OCI-LY1 (cell line): ENCODE data around the gene CAV1.

ENCODE experiments used
- H2AFZ ChIP-seq: fragments of 200-600 bp; sonication (generic), shearing (Covaris generic); 2 replicates; pipeline ENCODE4 v1.6.0; 2014; ENCODE audit warnings: antibody characterized with exemption, mild to moderate bottlenecking, low read length
- H3F3A ChIP-seq: fragments of 200-600 bp; sonication (generic), shearing (Covaris generic); 2 replicates; pipeline ENCODE4 v1.6.0; 2014; ENCODE audit warnings: mild to moderate bottlenecking, antibody characterized with exemption, low read length, moderate library complexity; ENCODE audit not compliant: insufficient read depth
- H3K27ac ChIP-seq: fragments of 200-600 bp; sonication (generic); 2 replicates; pipeline ENCODE4 v1.5.1; 2014; ENCODE audit warnings: low read length, mixed run types, mild to moderate bottlenecking, low read depth; ENCODE audit not compliant: poor library complexity, severe bottlenecking
- H3K27me3 ChIP-seq: fragments of 200-600 bp; sonication (generic); 2 replicates; pipeline ENCODE4 v1.6.0; 2014; ENCODE audit warnings: antibody characterized with exemption, mild to moderate bottlenecking, low read length, moderate library complexity; ENCODE audit not compliant: insufficient read depth
- H3K36me3 ChIP-seq: fragments of 200-600 bp; sonication (generic); 2 replicates; pipeline ENCODE4 v1.6.1; 2014; ENCODE audit warnings: mild to moderate bottlenecking, antibody characterized with exemption, low read length, moderate library complexity, mixed read lengths; ENCODE audit not compliant: insufficient read depth
- H3K4me1 ChIP-seq: fragments of 200-600 bp; sonication (generic); 2 replicates; pipeline ENCODE4 v1.5.1; 2014; ENCODE audit warnings: mild to moderate bottlenecking, low read length, moderate library complexity; ENCODE audit not compliant: insufficient read depth, severe bottlenecking
- H3K4me2 ChIP-seq: fragments of 200-600 bp; sonication (generic), shearing (Covaris generic); 2 replicates; pipeline ENCODE4 v1.6.1; 2014; ENCODE audit warnings: low read length
- H3K4me3 ChIP-seq: fragments of 200-600 bp; sonication (generic); 2 replicates; pipeline ENCODE4 v1.5.1; 2014; ENCODE audit warnings: low read length, low read depth, mild to moderate bottlenecking, mixed read lengths; ENCODE audit not compliant: poor library complexity, severe bottlenecking
- H3K79me2 ChIP-seq: fragments of 200-600 bp; shearing (Covaris generic); 2 replicates; pipeline ENCODE4 v1.6.1; 2016; ENCODE audit warnings: mixed run types, low read length, mixed read lengths; ENCODE audit not compliant: insufficient read depth
- H3K9ac ChIP-seq: fragments of 200-600 bp; sonication (generic), shearing (Covaris generic); 2 replicates; pipeline ENCODE4 v1.6.1; 2014; ENCODE audit warnings: mild to moderate bottlenecking, low read length, mixed read lengths
- H3K9me2 ChIP-seq: fragments of 200-600 bp; sonication (generic), shearing (Covaris generic); 2 replicates; pipeline ENCODE4 v1.6.1; 2014; ENCODE audit warnings: low read depth, mild to moderate bottlenecking, low read length, mixed read lengths
- H3K9me3 ChIP-seq: fragments of 200-600 bp; shearing (Covaris generic); 2 replicates; pipeline ENCODE4 v1.6.1; 2014; ENCODE audit warnings: low read length, mixed read lengths
- H4K20me1 ChIP-seq: fragments of 200-600 bp; sonication (generic), shearing (Covaris generic); 2 replicates; pipeline ENCODE4 v1.6.0; 2016; ENCODE audit warnings: mild to moderate bottlenecking, low read length; ENCODE audit not compliant: insufficient read depth
- EZH2 ChIP-seq: fragments of 200-600 bp; sonication (generic), shearing (Covaris generic); IDR thresholded peaks from 2 replicates; pipeline ENCODE4 v1.8.0; 2017; ENCODE audit warnings: borderline replicate concordance, mixed run types, mild to moderate bottlenecking, antibody characterized with exemption, low read length, moderate library complexity, mixed read lengths
- TF ChIP-seq, protein P1 (sequence below): fragments of 200-600 bp; sonication (generic), shearing (Covaris generic); IDR thresholded peaks from 2 replicates; pipeline ENCODE4 v1.5.1; 2017; ENCODE audit warnings: mild to moderate bottlenecking, antibody characterized with exemption, low read length, moderate library complexity, mixed read lengths

Gene CAV1

DNA sequence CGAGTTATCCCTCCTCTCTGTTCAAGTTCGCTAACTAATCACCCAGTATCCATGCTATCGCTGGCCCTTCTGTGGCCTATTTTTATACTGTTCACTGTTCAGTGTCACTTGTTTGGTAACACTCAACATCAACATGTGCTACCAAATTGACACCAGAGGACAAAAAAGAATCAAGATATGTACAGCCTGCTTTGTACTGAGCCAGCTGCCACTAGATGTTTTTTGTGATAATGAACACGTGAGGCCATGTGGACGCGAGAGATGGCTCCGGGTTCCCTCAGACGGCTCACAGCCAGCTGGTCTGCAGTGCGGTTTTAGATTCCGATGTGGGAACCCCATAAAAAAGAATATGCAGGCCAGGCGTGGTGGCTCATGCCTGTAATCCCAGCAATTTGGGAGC lies 21.2 kb downstream of the CAV1 start:
- Histone ChIP-seq H3K27ac (no peak overlapping the region), H3K27me3 (no peaks in the 10 kb centered on the region), H3K9ac (no peak overlapping the region), H3K79me2 (no peaks in the 10 kb centered on the region), H3F3A (no peaks in the 10 kb centered on the region), H4K20me1 (no peaks in the 10 kb centered on the region), H3K4me3 (no peak overlapping the region), H2AFZ (no peak overlapping the region), H3K36me3 (no peaks in the 10 kb centered on the region), H3K9me2 (no peaks in the 10 kb centered on the region), H3K4me2 (no peak overlapping the region), H3K4me1 (no peaks in the 10 kb centered on the region), H3K9me3 (no peaks in the 10 kb centered on the region)
- TF ChIP-seq EZH2 = no peak
- TF ChIP-seq, protein P1, sequence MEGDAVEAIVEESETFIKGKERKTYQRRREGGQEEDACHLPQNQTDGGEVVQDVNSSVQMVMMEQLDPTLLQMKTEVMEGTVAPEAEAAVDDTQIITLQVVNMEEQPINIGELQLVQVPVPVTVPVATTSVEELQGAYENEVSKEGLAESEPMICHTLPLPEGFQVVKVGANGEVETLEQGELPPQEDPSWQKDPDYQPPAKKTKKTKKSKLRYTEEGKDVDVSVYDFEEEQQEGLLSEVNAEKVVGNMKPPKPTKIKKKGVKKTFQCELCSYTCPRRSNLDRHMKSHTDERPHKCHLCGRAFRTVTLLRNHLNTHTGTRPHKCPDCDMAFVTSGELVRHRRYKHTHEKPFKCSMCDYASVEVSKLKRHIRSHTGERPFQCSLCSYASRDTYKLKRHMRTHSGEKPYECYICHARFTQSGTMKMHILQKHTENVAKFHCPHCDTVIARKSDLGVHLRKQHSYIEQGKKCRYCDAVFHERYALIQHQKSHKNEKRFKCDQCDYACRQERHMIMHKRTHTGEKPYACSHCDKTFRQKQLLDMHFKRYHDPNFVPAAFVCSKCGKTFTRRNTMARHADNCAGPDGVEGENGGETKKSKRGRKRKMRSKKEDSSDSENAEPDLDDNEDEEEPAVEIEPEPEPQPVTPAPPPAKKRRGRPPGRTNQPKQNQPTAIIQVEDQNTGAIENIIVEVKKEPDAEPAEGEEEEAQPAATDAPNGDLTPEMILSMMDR = no peak

DNA sequence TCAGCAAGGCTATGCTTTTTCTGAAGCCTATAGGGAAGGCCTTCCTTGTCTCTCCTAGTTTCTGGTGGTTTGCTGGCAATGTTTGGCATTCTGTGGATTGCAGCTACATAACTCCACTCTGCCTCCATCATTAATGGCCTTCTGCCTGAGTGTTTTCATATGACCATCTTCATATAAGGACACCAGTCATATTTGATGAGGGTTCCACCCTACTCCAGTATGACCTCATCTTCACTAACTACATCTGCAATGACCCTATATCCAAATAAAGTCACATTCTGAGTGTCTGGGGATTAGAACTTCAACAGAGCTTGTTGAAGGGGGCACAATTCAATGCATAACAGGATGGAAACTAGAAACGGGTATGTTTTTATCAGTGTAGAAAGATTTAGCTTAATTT lies 22.1 kb downstream of the CAV1 start:
- no peak overlapping the region for H3K27ac ChIP-seq
- no peaks in the 10 kb centered on the region for H3K9me2 ChIP-seq
- H3K4me1 ChIP-seq = no peaks in the 10 kb centered on the region
- H2AFZ ChIP-seq = no peak overlapping the region
- H3K79me2 ChIP-seq = no peaks in the 10 kb centered on the region
- H3K4me2 ChIP-seq = no peak overlapping the region
- no peaks in the 10 kb centered on the region for H3K36me3 ChIP-seq
- no peaks in the 10 kb centered on the region for H3K27me3 ChIP-seq
- no peak overlapping the region for H3K9ac ChIP-seq
- TF ChIP-seq, protein P1 = no peak
- TF ChIP-seq EZH2 = no peak
- no peak overlapping the region for H3K4me3 ChIP-seq
- H3K9me3 ChIP-seq = no peaks in the 10 kb centered on the region
- no peaks in the 10 kb centered on the region for H4K20me1 ChIP-seq
- no peaks in the 10 kb centered on the region for H3F3A ChIP-seq

DNA sequence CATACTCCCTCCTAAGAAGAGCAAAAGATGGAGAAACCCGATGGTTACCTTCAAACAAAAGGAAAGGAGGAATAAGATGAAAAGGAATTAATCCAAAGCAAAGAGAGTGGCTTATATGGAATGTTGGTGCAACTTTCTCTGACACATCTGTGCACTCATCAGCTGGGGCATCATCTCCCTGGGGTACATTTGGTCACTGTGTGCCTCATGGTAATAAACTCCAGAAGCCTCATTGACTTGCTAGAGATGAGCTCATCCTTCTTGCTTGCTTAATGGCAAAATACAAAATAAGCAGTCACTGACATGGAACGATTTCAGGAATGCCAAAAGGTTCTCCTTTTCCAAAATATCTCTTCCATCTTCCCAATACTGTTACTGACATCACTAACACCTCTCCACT lies 22.5 kb downstream of the CAV1 start:
- Histone ChIP-seq H3K9me3 (no peaks in the 10 kb centered on the region), H3K9ac (no peak overlapping the region), H3K27ac (no peak overlapping the region), H3K9me2 (no peaks in the 10 kb centered on the region), H3K27me3 (no peaks in the 10 kb centered on the region), H3K79me2 (no peaks in the 10 kb centered on the region), H3K4me3 (no peak overlapping the region), H3K4me2 (no peak overlapping the region), H3K4me1 (no peaks in the 10 kb centered on the region), H2AFZ (no peak overlapping the region), H3K36me3 (no peaks in the 10 kb centered on the region), H3F3A (no peaks in the 10 kb centered on the region), H4K20me1 (no peaks in the 10 kb centered on the region)
- TF ChIP-seq, protein P1 = no peak
- no peak for TF ChIP-seq EZH2
